ENCODE results near the gene SMO.
"Not testable (repeated sequence)": the region's sequence is repeated elsewhere in the genome, so short reads cannot be mapped to it uniquely, and the experiment has no call there.

DNA sequence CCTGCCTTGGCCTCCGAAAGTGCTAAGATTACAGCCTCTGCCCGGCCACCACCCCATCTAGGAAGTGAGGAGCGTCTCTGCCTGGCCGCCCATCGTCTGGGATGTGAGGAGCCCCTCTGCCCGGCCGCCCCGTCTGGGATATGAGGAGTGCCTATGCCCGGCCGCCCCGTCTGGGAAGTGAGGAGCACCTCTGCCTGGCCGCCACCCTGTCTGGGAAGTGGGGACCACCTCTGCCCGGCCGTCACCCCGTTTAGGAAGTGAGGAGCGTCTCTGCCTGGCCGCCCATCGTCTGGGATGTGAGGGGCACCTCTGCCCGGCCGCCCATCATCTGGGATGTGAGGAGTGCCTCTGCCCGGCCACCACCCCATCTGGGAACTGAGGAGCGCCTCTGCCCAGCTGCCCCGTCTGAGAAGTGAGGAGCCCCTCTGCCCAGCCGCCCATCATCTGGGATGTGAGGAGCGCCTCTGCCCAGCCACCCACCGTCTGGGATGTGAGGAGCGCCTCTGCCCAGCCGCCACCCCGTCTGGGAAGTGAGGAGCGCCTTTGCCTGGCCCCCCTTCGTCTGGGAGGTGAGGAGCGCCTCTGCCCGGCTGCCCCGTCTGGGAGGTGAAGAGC lies 27.8 kb downstream of the SMO start:
- TF ChIP-seq, protein P1, sequence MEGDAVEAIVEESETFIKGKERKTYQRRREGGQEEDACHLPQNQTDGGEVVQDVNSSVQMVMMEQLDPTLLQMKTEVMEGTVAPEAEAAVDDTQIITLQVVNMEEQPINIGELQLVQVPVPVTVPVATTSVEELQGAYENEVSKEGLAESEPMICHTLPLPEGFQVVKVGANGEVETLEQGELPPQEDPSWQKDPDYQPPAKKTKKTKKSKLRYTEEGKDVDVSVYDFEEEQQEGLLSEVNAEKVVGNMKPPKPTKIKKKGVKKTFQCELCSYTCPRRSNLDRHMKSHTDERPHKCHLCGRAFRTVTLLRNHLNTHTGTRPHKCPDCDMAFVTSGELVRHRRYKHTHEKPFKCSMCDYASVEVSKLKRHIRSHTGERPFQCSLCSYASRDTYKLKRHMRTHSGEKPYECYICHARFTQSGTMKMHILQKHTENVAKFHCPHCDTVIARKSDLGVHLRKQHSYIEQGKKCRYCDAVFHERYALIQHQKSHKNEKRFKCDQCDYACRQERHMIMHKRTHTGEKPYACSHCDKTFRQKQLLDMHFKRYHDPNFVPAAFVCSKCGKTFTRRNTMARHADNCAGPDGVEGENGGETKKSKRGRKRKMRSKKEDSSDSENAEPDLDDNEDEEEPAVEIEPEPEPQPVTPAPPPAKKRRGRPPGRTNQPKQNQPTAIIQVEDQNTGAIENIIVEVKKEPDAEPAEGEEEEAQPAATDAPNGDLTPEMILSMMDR (IDR thresholded peaks at IDR 0.05) = not testable (repeated sequence)
- not testable (repeated sequence) for TF ChIP-seq EP300 (IDR thresholded peaks at IDR 0.05)
